ENCODE results near the gene CELA1.

DNA sequence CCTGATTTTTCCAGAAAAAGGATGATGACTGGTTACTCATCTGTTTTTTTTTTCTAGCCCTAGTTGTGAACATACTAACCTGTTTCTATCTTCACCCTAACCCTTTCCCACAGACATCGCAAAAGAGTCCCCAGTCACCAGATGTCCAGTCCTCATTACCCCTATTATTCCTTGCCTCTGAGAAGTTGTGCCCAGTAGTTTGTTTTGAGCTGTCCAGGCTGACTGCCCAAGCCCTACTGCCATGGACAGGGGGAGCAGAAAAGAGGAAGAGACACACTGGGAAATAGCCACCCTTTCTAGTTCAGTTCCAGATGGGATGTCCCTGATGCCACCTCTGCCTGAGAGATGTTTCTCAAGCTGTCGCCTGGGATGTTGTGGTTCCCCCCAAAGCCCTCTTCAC is 13.8 kb upstream of the CELA1 start:
- TF ChIP-seq, protein P1, sequence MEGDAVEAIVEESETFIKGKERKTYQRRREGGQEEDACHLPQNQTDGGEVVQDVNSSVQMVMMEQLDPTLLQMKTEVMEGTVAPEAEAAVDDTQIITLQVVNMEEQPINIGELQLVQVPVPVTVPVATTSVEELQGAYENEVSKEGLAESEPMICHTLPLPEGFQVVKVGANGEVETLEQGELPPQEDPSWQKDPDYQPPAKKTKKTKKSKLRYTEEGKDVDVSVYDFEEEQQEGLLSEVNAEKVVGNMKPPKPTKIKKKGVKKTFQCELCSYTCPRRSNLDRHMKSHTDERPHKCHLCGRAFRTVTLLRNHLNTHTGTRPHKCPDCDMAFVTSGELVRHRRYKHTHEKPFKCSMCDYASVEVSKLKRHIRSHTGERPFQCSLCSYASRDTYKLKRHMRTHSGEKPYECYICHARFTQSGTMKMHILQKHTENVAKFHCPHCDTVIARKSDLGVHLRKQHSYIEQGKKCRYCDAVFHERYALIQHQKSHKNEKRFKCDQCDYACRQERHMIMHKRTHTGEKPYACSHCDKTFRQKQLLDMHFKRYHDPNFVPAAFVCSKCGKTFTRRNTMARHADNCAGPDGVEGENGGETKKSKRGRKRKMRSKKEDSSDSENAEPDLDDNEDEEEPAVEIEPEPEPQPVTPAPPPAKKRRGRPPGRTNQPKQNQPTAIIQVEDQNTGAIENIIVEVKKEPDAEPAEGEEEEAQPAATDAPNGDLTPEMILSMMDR (IDR thresholded peaks at IDR 0.05), result no peak
- no peak for TF ChIP-seq POLR2A (IDR thresholded peaks at IDR 0.05)
